Caki2 (cell line): ENCODE data around the gene ZNF57. TPM values are rescaled to one million over a fixed set of nuclear protein-coding genes. Genes with fewer than 3 reads are reported as not detected.
"Not testable (repeated sequence)": the region's sequence is repeated elsewhere in the genome, so short reads cannot be mapped to it uniquely, and the experiment has no call there.

Experiments used
- DNase-seq: peaks from one replicate; pipeline ENCODE4 v3.0.0-alpha.2; 2015; ENCODE audit warnings: low read depth
- in situ Hi-C: cut with HindIII; loops from 2 replicates; pipeline ENCODE4 v1.10.0; 2016; ENCODE audit warnings: low sequenced_read_pairs, low pct_unique_long_range_greater_than_20kb, mixed read lengths
- total RNA-seq: library from RNA; depleted of rRNA; stranded (reverse); fragments of >200 nt; shearing (Covaris generic); gene quantifications from 2 replicates; pipeline ENCODE4 v1.2.3, GENCODE V29; 2014; ENCODE audit warnings: low replicate concordance; rRNA removed

Gene ZNF57
- total RNA-seq = 0.37 and 0.58 TPM in 2 replicates

- in situ Hi-C loops = no loop called here
- peak; percentile 93 for DNase-seq
Observed at GRCh38 chr19:2900296-2901252, at the start of gene ZNF57. ZNF57 (plus strand) TSS chr19:2900928; CDS start chr19:2901046, 118 bp downstream.

- in situ Hi-C loops = no loop called here
- DNase-seq = no peak
Observed at GRCh38 chr19:2852598-2852997, 48.1 kb upstream of the ZNF57 start.

GRCh38 chr19:2853015-2853606 is 47.6 kb upstream of the ZNF57 start:
- in situ Hi-C loops = no loop called here
- no peak for DNase-seq

- no peak for DNase-seq
- in situ Hi-C loops = no loop called here
Observed at GRCh38 chr19:2854849-2855248, 45.9 kb upstream of the ZNF57 start.

GRCh38 chr19:2856457-2857050 is 44.2 kb upstream of the ZNF57 start:
- no peak for DNase-seq
- in situ Hi-C loops = no loop called here

- DNase-seq = no peak
- in situ Hi-C loops = no loop called here
Observed at GRCh38 chr19:2858864-2859263, 41.9 kb upstream of the ZNF57 start.

- no peak for DNase-seq
- in situ Hi-C loops = no loop called here
Observed at GRCh38 chr19:2863816-2864215, 36.9 kb upstream of the ZNF57 start.

- DNase-seq = no peak
Observed at GRCh38 chr19:2865334-2866100, 35.2 kb upstream of the ZNF57 start.

GRCh38 chr19:2866495-2867024 is 34.2 kb upstream of the ZNF57 start:
- DNase-seq = no peak
- in situ Hi-C loops = no loop called here

More at GRCh38 chr19:2865334-2866100, 35.2 kb upstream of the ZNF57 start:
- in situ Hi-C loops = no loop called here

- peak; percentile 71 for DNase-seq
- in situ Hi-C loops = no loop called here
Observed at GRCh38 chr19:2867025-2867991, 33.4 kb upstream of the ZNF57 start, which contains the start of gene ZNF556. ZNF556 (plus strand) TSS chr19:2867335; CDS start chr19:2867422, 87 bp downstream.

- in situ Hi-C loops = no loop called here
- no peak for DNase-seq
Observed at GRCh38 chr19:2869618-2870017, 31.1 kb upstream of the ZNF57 start.

- DNase-seq, in situ Hi-C loops: not testable (repeated sequence)
Observed at GRCh38 chr19:2872175-2872574, 28.6 kb upstream of the ZNF57 start.

GRCh38 chr19:2877398-2878331 is 23.1 kb upstream of the ZNF57 start:
- no peak for DNase-seq
- in situ Hi-C loops = no loop called here

GRCh38 chr19:2883686-2884439 is 16.9 kb upstream of the ZNF57 start:
- in situ Hi-C loops = no loop called here
- DNase-seq = no peak

GRCh38 chr19:2885736-2886135 is 15.0 kb upstream of the ZNF57 start:
- in situ Hi-C loops = no loop called here
- no peak for DNase-seq
